HepG2 (cell line): ENCODE measurements around the gene HCRT. TPM values are rescaled to one million over a fixed set of nuclear protein-coding genes. Genes with fewer than 3 reads are reported as not detected.

ENCODE experiments used
- ATRX ChIP-seq: sonication (generic); formaldehyde crosslinking; IDR thresholded peaks from 2 replicates; pipeline ENCODE4 v1.4.0; 2020; ENCODE audit warnings: missing genetic modification reagents, borderline replicate concordance
- BRCA1 ChIP-seq: sonication (generic); formaldehyde crosslinking; IDR thresholded peaks from 2 replicates; pipeline ENCODE4 v1.4.0; 2020; ENCODE audit warnings: missing genetic modification reagents
- DMAP1 ChIP-seq: IDR thresholded peaks from 2 replicates; pipeline ENCODE4 v1.6.1; 2016
- DNMT1 ChIP-seq: sonication (generic); formaldehyde crosslinking; IDR thresholded peaks from 2 replicates; pipeline ENCODE4 v1.5.1; 2020; ENCODE audit warnings: mild to moderate bottlenecking, missing genetic modification reagents
- MIER2 ChIP-seq: IDR thresholded peaks from 2 replicates; pipeline ENCODE4 v1.6.1; 2016; ENCODE audit warnings: missing biosample characterization, missing genetic modification reagents
- NR1H2 ChIP-seq: sonication (generic); formaldehyde crosslinking; IDR thresholded peaks from 2 replicates; pipeline ENCODE4 v1.8.1; 2022; ENCODE audit warnings: low read depth, missing genetic modification reagents, borderline replicate concordance
- NR2F6 ChIP-seq, 2 experiments: IDR thresholded peaks; 2 replicates each; pipeline ENCODE4 v1.6.1; 2016; ENCODE audit warnings: antibody characterized with exemption in 1 of 2, mild to moderate bottlenecking in 1 of 2
- PHF8 ChIP-seq: sonication (generic); formaldehyde crosslinking; IDR thresholded peaks from 2 replicates; pipeline ENCODE4 v1.5.0; 2020; ENCODE audit warnings: missing genetic modification reagents
- REL ChIP-seq: sonication (generic); formaldehyde crosslinking; conservative IDR thresholded peaks from 2 replicates; pipeline ENCODE4 v1.8.0; 2022; ENCODE audit warnings: mild to moderate bottlenecking, missing genetic modification reagents, moderate library complexity
- SP5 ChIP-seq: IDR thresholded peaks from 2 replicates; pipeline ENCODE4 v1.6.1; 2016; ENCODE audit warnings: low read depth, borderline replicate concordance
- SRSF1 ChIP-seq: fragments of 200-400 bp; formaldehyde crosslinking; optimal IDR thresholded peaks from 2 replicates; pipeline ENCODE3; 2017; ENCODE audit warnings: mild to moderate bottlenecking, low read depth, low read length, moderate library complexity
- ZBTB38 ChIP-seq: sonication (generic); formaldehyde crosslinking; IDR thresholded peaks from 2 replicates; pipeline ENCODE4 v1.5.1; 2020; ENCODE audit warnings: mild to moderate bottlenecking, missing genetic modification reagents
- ZMYM4 ChIP-seq: sonication (generic); formaldehyde crosslinking; IDR thresholded peaks from 2 replicates; pipeline ENCODE4 v1.8.1; 2023; ENCODE audit warnings: mild to moderate bottlenecking, missing genetic modification reagents
- ZNF12 ChIP-seq: sonication (generic); formaldehyde crosslinking; IDR thresholded peaks from 2 replicates; pipeline ENCODE4 v1.5.0; 2020; ENCODE audit warnings: missing genetic modification reagents
- ZNF234 ChIP-seq: sonication (generic); formaldehyde crosslinking; conservative IDR thresholded peaks from 2 replicates; pipeline ENCODE4 v1.5.1; 2020; ENCODE audit warnings: mild to moderate bottlenecking, missing genetic modification reagents
- ZNF3 ChIP-seq: IDR thresholded peaks from 2 replicates; pipeline ENCODE4 v1.7.0; 2017; ENCODE audit warnings: inconsistent platforms
- ZNF331 ChIP-seq: sonication (generic); formaldehyde crosslinking; IDR thresholded peaks from 2 replicates; pipeline ENCODE4 v1.4.0; 2020; ENCODE audit warnings: missing genetic modification reagents
- ZNF460 ChIP-seq: sonication (generic); formaldehyde crosslinking; IDR thresholded peaks from 2 replicates; pipeline ENCODE4 v1.5.1; 2020; ENCODE audit warnings: missing genetic modification reagents, mild to moderate bottlenecking, borderline replicate concordance
- ZNF790 ChIP-seq: sonication (generic); formaldehyde crosslinking; IDR thresholded peaks from 2 replicates; pipeline ENCODE4 v1.8.0; 2022; ENCODE audit warnings: missing genetic modification reagents, mild to moderate bottlenecking, borderline replicate concordance
- polyA plus RNA-seq, 8 experiments: library from polyadenylated mRNA; depleted of rRNA in 3 of 8; stranded (reverse) in 7 of 8; unstranded in 1 of 8; fragments of >200 nt; fragmentation: Illumina TruSeq in 4 of 8; extraction: Trizol in 4 of 8; gene quantifications; 2 replicates each; pipeline versions ENCODE4 v1.2.1 to v1.2.3, GENCODE V29; 2011 to 2016; ENCODE audit warnings: low read depth in 4 of 8, missing spikeins in 1 of 8, mixed read lengths in 1 of 8; ENCODE audit not compliant: insufficient read depth in 1 of 8
- total RNA-seq, 5 experiments: library from RNA; depleted of rRNA; stranded (reverse); fragments of >200 nt; fragmentation: Illumina TruSeq; extraction: Trizol; gene quantifications; 2 replicates each; pipeline ENCODE4 v1.2.3, GENCODE V29; 2016; ENCODE audit warnings: low read depth in 1 of 5
- TF ChIP-seq, protein P1 (sequence below): sonication (generic); formaldehyde crosslinking; IDR thresholded peaks from 2 replicates; pipeline ENCODE4 v1.5.1; 2020; ENCODE audit warnings: missing genetic modification reagents, mild to moderate bottlenecking, borderline replicate concordance
- TF ChIP-seq, protein P2 (sequence below): sonication (generic); formaldehyde crosslinking; IDR thresholded peaks from 2 replicates; pipeline ENCODE4 v1.4.0; 2020; ENCODE audit warnings: low read depth, mild to moderate bottlenecking, missing genetic modification reagents
- TF ChIP-seq, protein P3 (sequence below): IDR thresholded peaks from 2 replicates; pipeline ENCODE4 v1.4.0; 2020; ENCODE audit warnings: mild to moderate bottlenecking, missing genetic modification reagents
- TF ChIP-seq, protein P4 (sequence below): sonication (generic); formaldehyde crosslinking; IDR thresholded peaks from 2 replicates; pipeline ENCODE4 v1.5.0; 2020; ENCODE audit warnings: missing genetic modification reagents

The HCRT gene
- total and polyA plus RNA-seq, 2 of the 13 experiments (the other 11 are each of a cell fraction or from before 2014, with no cell fraction given), result not detected

DNA sequence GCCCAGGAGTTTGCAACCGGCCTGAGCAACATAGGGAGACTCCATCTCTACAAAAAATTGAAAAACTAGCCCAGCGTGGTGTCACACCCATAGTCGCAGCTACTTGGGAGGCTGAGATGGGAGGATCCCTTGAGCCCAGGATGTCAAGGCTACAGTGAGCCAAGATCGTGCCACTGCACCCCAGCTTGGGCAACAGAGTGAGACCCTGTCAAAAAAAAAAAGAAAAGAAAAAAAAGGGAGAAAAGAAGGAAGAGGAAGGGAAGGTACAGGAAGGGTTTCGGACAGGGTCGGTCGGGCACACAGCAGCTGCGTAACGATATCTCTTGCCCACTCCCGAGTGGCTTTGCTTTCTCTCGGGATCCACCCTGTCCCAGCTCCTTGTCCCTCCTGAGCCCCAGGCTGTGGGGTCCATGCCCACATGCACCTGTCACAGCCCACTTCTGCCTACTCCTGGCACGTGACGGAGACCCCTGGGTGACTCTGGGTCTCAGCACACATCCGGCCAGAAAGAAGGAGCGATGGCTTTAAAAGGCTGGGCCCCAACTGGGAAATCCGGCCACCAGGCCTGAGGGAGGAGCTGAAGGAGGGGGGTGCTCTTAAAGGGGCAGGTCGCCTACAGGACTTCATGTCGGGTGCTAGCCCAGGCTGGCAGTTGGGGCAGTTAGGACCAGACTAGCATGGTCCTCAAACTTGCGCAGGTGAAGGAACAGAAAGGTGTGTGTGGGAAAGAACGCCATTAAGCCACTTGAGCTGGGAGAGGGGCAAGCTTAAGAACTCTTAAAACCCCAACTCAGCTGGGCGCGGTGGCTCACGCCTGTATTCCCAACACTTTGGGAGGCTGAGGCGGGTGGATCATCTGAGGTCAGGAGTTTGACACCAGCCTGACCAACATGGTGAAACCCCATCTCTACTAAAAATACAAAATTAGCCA is 9.0 kb upstream of the HCRT start, which contains the start of gene GHDC (continued):
- TF ChIP-seq, protein P1, sequence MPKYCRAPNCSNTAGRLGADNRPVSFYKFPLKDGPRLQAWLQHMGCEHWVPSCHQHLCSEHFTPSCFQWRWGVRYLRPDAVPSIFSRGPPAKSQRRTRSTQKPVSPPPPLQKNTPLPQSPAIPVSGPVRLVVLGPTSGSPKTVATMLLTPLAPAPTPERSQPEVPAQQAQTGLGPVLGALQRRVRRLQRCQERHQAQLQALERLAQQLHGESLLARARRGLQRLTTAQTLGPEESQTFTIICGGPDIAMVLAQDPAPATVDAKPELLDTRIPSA (CRISPR knock-in tag), result no peak
- TF ChIP-seq ZNF3, result no peak
- TF ChIP-seq ZBTB38 (CRISPR knock-in tag), result peak; percentile 38; the same call in 1 of the 2 replicates
- peak; percentile 83; the same call in 1 of the 2 replicates for TF ChIP-seq SP5 (CRISPR knock-in tag)
- peak; percentile 47 for TF ChIP-seq ZNF331 (CRISPR knock-in tag)
- TF ChIP-seq, protein P2, sequence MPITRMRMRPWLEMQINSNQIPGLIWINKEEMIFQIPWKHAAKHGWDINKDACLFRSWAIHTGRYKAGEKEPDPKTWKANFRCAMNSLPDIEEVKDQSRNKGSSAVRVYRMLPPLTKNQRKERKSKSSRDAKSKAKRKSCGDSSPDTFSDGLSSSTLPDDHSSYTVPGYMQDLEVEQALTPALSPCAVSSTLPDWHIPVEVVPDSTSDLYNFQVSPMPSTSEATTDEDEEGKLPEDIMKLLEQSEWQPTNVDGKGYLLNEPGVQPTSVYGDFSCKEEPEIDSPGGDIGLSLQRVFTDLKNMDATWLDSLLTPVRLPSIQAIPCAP (CRISPR knock-in tag), result 0 out of 2 replicates have a peak, but pooled peaks have one; percentile 87
- TF ChIP-seq, protein P3, sequence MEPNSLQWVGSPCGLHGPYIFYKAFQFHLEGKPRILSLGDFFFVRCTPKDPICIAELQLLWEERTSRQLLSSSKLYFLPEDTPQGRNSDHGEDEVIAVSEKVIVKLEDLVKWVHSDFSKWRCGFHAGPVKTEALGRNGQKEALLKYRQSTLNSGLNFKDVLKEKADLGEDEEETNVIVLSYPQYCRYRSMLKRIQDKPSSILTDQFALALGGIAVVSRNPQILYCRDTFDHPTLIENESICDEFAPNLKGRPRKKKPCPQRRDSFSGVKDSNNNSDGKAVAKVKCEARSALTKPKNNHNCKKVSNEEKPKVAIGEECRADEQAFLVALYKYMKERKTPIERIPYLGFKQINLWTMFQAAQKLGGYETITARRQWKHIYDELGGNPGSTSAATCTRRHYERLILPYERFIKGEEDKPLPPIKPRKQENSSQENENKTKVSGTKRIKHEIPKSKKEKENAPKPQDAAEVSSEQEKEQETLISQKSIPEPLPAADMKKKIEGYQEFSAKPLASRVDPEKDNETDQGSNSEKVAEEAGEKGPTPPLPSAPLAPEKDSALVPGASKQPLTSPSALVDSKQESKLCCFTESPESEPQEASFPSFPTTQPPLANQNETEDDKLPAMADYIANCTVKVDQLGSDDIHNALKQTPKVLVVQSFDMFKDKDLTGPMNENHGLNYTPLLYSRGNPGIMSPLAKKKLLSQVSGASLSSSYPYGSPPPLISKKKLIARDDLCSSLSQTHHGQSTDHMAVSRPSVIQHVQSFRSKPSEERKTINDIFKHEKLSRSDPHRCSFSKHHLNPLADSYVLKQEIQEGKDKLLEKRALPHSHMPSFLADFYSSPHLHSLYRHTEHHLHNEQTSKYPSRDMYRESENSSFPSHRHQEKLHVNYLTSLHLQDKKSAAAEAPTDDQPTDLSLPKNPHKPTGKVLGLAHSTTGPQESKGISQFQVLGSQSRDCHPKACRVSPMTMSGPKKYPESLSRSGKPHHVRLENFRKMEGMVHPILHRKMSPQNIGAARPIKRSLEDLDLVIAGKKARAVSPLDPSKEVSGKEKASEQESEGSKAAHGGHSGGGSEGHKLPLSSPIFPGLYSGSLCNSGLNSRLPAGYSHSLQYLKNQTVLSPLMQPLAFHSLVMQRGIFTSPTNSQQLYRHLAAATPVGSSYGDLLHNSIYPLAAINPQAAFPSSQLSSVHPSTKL, result peak; percentile 45
- peak; percentile 82; the same call in 1 of the 2 replicates for TF ChIP-seq DMAP1
- no peak for TF ChIP-seq REL (CRISPR knock-in tag)
- TF ChIP-seq DNMT1, result no peak
- no peak for TF ChIP-seq ZNF234
- TF ChIP-seq NR1H2, result no peak; the same call in 1 of the 2 replicates
- TF ChIP-seq ZNF12, result no peak
- TF ChIP-seq PHF8 (CRISPR knock-in tag), result peak; percentile 90
- no peak for TF ChIP-seq BRCA1
- TF ChIP-seq MIER2 (CRISPR knock-in tag), result peak; percentile 75; the same call in 1 of the 2 replicates
- peak; percentile 86 for TF ChIP-seq ZMYM4 (CRISPR knock-in tag)
- TF ChIP-seq ATRX (CRISPR knock-in tag), result no peak
- TF ChIP-seq SRSF1, result peak; percentile 79
- TF ChIP-seq ZNF790 (CRISPR knock-in tag), result peak; percentile 62; the same call in 1 of the 2 replicates
- no peak for TF ChIP-seq NR2F6 (IDR thresholded peaks at IDR 0.05)
- TF ChIP-seq NR2F6 (CRISPR knock-in tag; IDR thresholded peaks at IDR 0.05), result peak; percentile 15; the same call in 1 of the 2 replicates
- TF ChIP-seq, protein P4, sequence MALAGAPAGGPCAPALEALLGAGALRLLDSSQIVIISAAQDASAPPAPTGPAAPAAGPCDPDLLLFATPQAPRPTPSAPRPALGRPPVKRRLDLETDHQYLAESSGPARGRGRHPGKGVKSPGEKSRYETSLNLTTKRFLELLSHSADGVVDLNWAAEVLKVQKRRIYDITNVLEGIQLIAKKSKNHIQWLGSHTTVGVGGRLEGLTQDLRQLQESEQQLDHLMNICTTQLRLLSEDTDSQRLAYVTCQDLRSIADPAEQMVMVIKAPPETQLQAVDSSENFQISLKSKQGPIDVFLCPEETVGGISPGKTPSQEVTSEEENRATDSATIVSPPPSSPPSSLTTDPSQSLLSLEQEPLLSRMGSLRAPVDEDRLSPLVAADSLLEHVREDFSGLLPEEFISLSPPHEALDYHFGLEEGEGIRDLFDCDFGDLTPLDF (CRISPR knock-in tag), result no peak
- TF ChIP-seq ZNF460 (CRISPR knock-in tag), result peak; percentile 86; the same call in 1 of the 2 replicates
